SK-N-SH (cell line): Measurements from ENCODE around the gene ANKH. TPM values are rescaled to one million over a fixed set of nuclear protein-coding genes. Genes with fewer than 3 reads are reported as not detected.

ENCODE experiments used
- CTCF ChIA-PET: fragments of 300-600, 350-600 bp; formaldehyde crosslinking; extraction: SDS; loops from one replicate; lab custom pipeline; 2021; lab: Yijun Ruan, JAX
- POLR2A ChIA-PET: fragments of 350-600 bp; sonication (Branson Sonifier 250); formaldehyde crosslinking; extraction: SDS; loops from one replicate; lab custom pipeline; 2020; ENCODE audit warnings: antibody characterized with exemption, inconsistent platforms; lab: Yijun Ruan, JAX
- DNase-seq: peaks from one replicate; pipeline ENCODE4 v3.0.0; 2012
- H2AFZ ChIP-seq: fragments of 200-600 bp; sonication (generic); 2 replicates; pipeline ENCODE4 v1.8.1; 2016; ENCODE audit warnings: antibody characterized with exemption, mild to moderate bottlenecking, low read depth
- H3F3A ChIP-seq: fragments of 200-600 bp; sonication (generic); replicated peaks from 2 replicates; pipeline ENCODE3; 2016; ENCODE audit warnings: antibody characterized with exemption, mild to moderate bottlenecking; ENCODE audit not compliant: insufficient read depth
- H3K27ac ChIP-seq, 2 experiments: fragments of 200-500 bp in 1 of 2; fragments of 200-600 bp in 1 of 2; sonication (Bioruptor generic) in 1 of 2; sonication (generic), shearing (Covaris generic) in 1 of 2; 2 replicates each; pipeline versions ENCODE4 v1.5.1 to v1.6.1; 2014 to 2016; ENCODE audit warnings: low read depth in 2 of 2, inconsistent platforms in 1 of 2, low read length in 1 of 2, mild to moderate bottlenecking in 1 of 2, mixed read lengths in 1 of 2
- H3K27me3 ChIP-seq: fragments of 200-600 bp; sonication (generic), shearing (Covaris generic); 2 replicates; pipeline ENCODE4 v1.6.1; 2016; ENCODE audit warnings: mixed run types; ENCODE audit not compliant: insufficient read depth
- H3K36me3 ChIP-seq, 2 experiments: fragments of 200-500 bp in 1 of 2; fragments of 200-600 bp in 1 of 2; sonication (Bioruptor generic) in 1 of 2; sonication (generic) in 1 of 2; replicated peaks in 1 of 2; 2 replicates each; pipeline versions ENCODE3 to v1.5.1; 2014 to 2016; ENCODE audit warnings: low read length in 1 of 2, mild to moderate bottlenecking in 1 of 2; ENCODE audit not compliant: insufficient read depth in 2 of 2, control insufficient read depth in 1 of 2
- H3K4me1 ChIP-seq, 2 experiments: fragments of 200-500 bp in 1 of 2; fragments of 200-600 bp in 1 of 2; sonication (Bioruptor generic) in 1 of 2; sonication (generic), shearing (Covaris generic) in 1 of 2; 2 replicates each; pipeline versions ENCODE4 v1.5.1 to v1.6.1; 2014 to 2016; ENCODE audit warnings: low read depth in 1 of 2, low read length in 1 of 2, mixed run types in 1 of 2; ENCODE audit not compliant: insufficient read depth in 2 of 2, control insufficient read depth in 1 of 2
- H3K4me2 ChIP-seq: fragments of 200-600 bp; sonication (generic), shearing (Covaris generic); 2 replicates; pipeline ENCODE4 v1.6.1; 2017; ENCODE audit warnings: mixed run types
- H3K4me3 ChIP-seq, 2 experiments: fragments of 200-500 bp in 1 of 2; fragments of 200-600 bp in 1 of 2; sonication (Bioruptor generic) in 1 of 2; sonication (generic), shearing (Covaris generic) in 1 of 2; 2 replicates each; pipeline versions ENCODE4 v1.5.1 to v1.8.1; 2014 to 2016; ENCODE audit warnings: low read depth in 2 of 2, inconsistent platforms in 1 of 2, low read length in 1 of 2, mild to moderate bottlenecking in 1 of 2, mixed read lengths in 1 of 2, moderate library complexity in 1 of 2
- H3K79me2 ChIP-seq: fragments of 200-600 bp; sonication (generic); 2 replicates; pipeline ENCODE4 v1.8.1; 2017; ENCODE audit warnings: mild to moderate bottlenecking; ENCODE audit not compliant: insufficient read depth
- H3K9ac ChIP-seq: fragments of 200-600 bp; sonication (generic); 2 replicates; pipeline ENCODE4 v1.6.1; 2017; ENCODE audit warnings: mixed run types
- H3K9me2 ChIP-seq: fragments of 200-600 bp; sonication (generic); 2 replicates; pipeline ENCODE4 v1.6.1; 2017; ENCODE audit warnings: mixed run types
- H3K9me3 ChIP-seq: fragments of 200-600 bp; sonication (generic); 2 replicates; pipeline ENCODE4 v1.6.1; 2017; ENCODE audit warnings: mixed run types, mild to moderate bottlenecking, moderate library complexity
- H4K20me1 ChIP-seq: fragments of 200-600 bp; sonication (generic); 2 replicates; pipeline ENCODE4 v1.6.1; 2017; ENCODE audit warnings: mild to moderate bottlenecking, mixed run types; ENCODE audit not compliant: insufficient read depth
- FOSL2 ChIP-seq: IDR thresholded peaks from 2 replicates; pipeline ENCODE4 v1.4.0; 2012; ENCODE audit warnings: low read depth, mild to moderate bottlenecking, moderate library complexity, borderline replicate concordance
- FOXM1 ChIP-seq: IDR thresholded peaks from 2 replicates; pipeline ENCODE4 v1.4.0; 2012; ENCODE audit warnings: low read depth, mild to moderate bottlenecking
- GABPA ChIP-seq: IDR thresholded peaks from 2 replicates; pipeline ENCODE4 v1.4.0; 2012; ENCODE audit warnings: low read depth, mild to moderate bottlenecking
- MXI1 ChIP-seq: IDR thresholded peaks from 2 replicates; pipeline ENCODE4 v1.6.1; 2012; ENCODE audit warnings: mild to moderate bottlenecking, low read depth, low read length, improper control_type of control experiment
- RAD21 ChIP-seq: IDR thresholded peaks from 2 replicates; pipeline ENCODE4 v1.6.1; 2012; ENCODE audit warnings: mild to moderate bottlenecking, low read length
- SIN3A ChIP-seq: IDR thresholded peaks from 2 replicates; pipeline ENCODE4 v1.6.1; 2012; ENCODE audit warnings: low read depth, mild to moderate bottlenecking, low read length, moderate library complexity, borderline replicate concordance
- SMC3 ChIP-seq: IDR thresholded peaks from 2 replicates; pipeline ENCODE4 v1.6.1; 2012; ENCODE audit warnings: low read depth, low read length, improper control_type of control experiment
- WGBS: methylation state at CpG from one replicate; pipeline ENCODE4 v1.1.6; 2017; ENCODE audit warnings: low lambda C conversion rate; 5-methylcytosine and 5-hydroxymethylcytosine counted together
- polyA plus RNA-seq, 3 experiments: library from polyadenylated mRNA; depleted of rRNA; stranded (reverse); fragments of >200 nt; gene quantifications; 2 replicates each; pipeline ENCODE4 v1.2.3, GENCODE V29; 2012
- TF ChIP-seq, protein P1 (sequence below): IDR thresholded peaks from 2 replicates; pipeline ENCODE4 v1.4.0; 2012; ENCODE audit warnings: low read depth
- TF ChIP-seq, protein P2 (sequence below): fragments of 200-600 bp; sonication (generic); IDR thresholded peaks from 2 replicates; pipeline ENCODE4 v1.6.1; 2017; ENCODE audit warnings: antibody characterized with exemption, mild to moderate bottlenecking, moderate library complexity

The ANKH gene
- polyA plus RNA-seq, 1 of the 3 experiments (the other 2 are of a cell fraction): 22.0 TPM

DNA sequence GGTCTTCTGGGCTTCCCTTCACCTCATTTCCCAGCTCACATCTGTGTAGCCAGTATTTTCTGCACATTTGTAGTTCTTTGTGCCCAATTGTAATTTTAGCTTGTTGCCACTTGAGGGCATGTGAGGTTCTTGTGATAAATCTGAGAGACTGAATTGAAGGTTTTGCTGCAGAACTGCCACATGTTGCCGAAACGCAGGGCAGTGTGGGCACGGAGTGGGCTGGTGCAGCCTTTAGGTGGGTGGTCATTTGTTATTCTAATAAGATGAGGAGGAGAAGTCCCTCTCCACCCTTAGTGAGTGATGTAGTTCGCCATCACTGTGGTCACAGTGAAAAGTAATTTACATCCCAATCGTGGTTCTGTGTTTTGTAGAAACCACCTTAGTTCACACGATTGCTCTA is 185.8 kb downstream of the ANKH start:
- CTCF ChIA-PET: interaction anchor here (0.6 to 5.3 kb wide), 36 partner anchors 9 to 344 kb away, joined by 3 to 41 read pairs (median 4); no protein-coding TSS in a partner anchor
- H3K9ac ChIP-seq: no peak overlapping the region
- H3K9me2 ChIP-seq: no peaks in the 10 kb centered on the region
- peaks cover 4% of the 10 kb centered on the region; the same call in 1 of the 2 replicates for H3K79me2 ChIP-seq
- H3K4me3 ChIP-seq: no peak overlapping the region
- no peaks in the 10 kb centered on the region for H4K20me1 ChIP-seq
- WGBS: 63% methylated on average over 6 of the region's 6 CpGs
- no peak overlapping the region for H2AFZ ChIP-seq
- peaks cover 74 to 75% of the 10 kb centered on the region in 2 experiments for H3K36me3 ChIP-seq
- TF ChIP-seq, protein P1, sequence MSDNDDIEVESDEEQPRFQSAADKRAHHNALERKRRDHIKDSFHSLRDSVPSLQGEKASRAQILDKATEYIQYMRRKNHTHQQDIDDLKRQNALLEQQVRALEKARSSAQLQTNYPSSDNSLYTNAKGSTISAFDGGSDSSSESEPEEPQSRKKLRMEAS: no peak
- TF ChIP-seq FOXM1 (no peak), RAD21 (peak; percentile 85), FOSL2 (no peak), SIN3A (no peak), MXI1 (peak; percentile 47; the same call in 1 of the 2 replicates), SMC3 (peak; percentile 77)
- TF ChIP-seq, protein P2, sequence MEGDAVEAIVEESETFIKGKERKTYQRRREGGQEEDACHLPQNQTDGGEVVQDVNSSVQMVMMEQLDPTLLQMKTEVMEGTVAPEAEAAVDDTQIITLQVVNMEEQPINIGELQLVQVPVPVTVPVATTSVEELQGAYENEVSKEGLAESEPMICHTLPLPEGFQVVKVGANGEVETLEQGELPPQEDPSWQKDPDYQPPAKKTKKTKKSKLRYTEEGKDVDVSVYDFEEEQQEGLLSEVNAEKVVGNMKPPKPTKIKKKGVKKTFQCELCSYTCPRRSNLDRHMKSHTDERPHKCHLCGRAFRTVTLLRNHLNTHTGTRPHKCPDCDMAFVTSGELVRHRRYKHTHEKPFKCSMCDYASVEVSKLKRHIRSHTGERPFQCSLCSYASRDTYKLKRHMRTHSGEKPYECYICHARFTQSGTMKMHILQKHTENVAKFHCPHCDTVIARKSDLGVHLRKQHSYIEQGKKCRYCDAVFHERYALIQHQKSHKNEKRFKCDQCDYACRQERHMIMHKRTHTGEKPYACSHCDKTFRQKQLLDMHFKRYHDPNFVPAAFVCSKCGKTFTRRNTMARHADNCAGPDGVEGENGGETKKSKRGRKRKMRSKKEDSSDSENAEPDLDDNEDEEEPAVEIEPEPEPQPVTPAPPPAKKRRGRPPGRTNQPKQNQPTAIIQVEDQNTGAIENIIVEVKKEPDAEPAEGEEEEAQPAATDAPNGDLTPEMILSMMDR: peak; percentile 73
- DNase-seq: peak; percentile 69
- peaks cover 0 to 11% of the 10 kb centered on the region in 2 experiments; a peak in 2 of 4 replicates for H3K4me1 ChIP-seq
- no peaks in the 10 kb centered on the region for H3K9me3 ChIP-seq
- no peak overlapping the region for H3K4me2 ChIP-seq
- H3K27me3 ChIP-seq: no peaks in the 10 kb centered on the region
- H3F3A ChIP-seq: peaks cover 6% of the 10 kb centered on the region
- POLR2A ChIA-PET: interaction anchor here (0.6 to 1.2 kb wide), 2 partner anchors 245 to 335 kb away, joined by 3 to 4 read pairs; no protein-coding TSS in a partner anchor
- no peak overlapping the region; a peak in 1 of 4 replicates for H3K27ac ChIP-seq

DNA sequence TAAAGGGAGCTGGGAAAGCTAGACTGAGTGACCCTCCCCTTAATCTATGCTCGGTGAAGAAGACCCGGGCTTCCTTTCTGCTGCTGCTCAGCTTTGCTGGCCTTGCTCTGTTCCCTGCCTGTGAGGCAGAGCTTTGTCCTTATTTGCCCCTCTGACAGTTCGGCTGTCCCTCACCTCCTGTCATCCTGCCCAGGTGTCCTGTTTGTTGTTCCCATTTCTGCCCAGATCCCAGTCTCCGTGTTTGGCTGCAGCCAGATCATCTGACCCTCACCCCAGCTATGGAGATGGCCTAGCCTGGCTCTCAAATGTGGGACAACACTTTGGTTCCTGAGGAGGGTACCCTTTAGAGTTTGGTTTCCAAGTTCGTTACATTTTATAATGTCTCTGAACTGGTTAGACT is 186.8 kb downstream of the ANKH start:
- H3K4me3 ChIP-seq: no peak overlapping the region
- H3K27me3 ChIP-seq: no peaks in the 10 kb centered on the region
- peaks cover 10% of the 10 kb centered on the region; the same call in 1 of the 2 replicates for H3K79me2 ChIP-seq
- H3K36me3 ChIP-seq: peaks cover 69% of the 10 kb centered on the region in 2 experiments
- WGBS: 91% methylated on average over 5 of the region's 5 CpGs
- ChIA-PET CTCF (interaction anchor here (0.6 to 5.3 kb wide), 17 partner anchors 9 to 345 kb away, joined by 3 to 41 read pairs (median 4); no protein-coding TSS in a partner anchor), POLR2A (no interaction called here)
- no peaks in the 10 kb centered on the region for H3K9me3 ChIP-seq
- no peaks in the 10 kb centered on the region for H3K9me2 ChIP-seq
- H3K4me2 ChIP-seq: no peak overlapping the region
- no peak for TF ChIP-seq GABPA
- TF ChIP-seq, all 33 proteins: peak for 0
- Histone ChIP-seq H3K4me1 (peaks cover 0 to 11% of the 10 kb centered on the region in 2 experiments; a peak in 2 of 4 replicates), H4K20me1 (no peaks in the 10 kb centered on the region), H3K27ac (peak overlapping the region in 1 of 2 experiments; percentile 28; a peak in 1 of 4 replicates), H2AFZ (no peak overlapping the region), H3K9ac (no peak overlapping the region), H3F3A (peaks cover 6% of the 10 kb centered on the region)
- no peak for DNase-seq
